MM.1S (cell line): ENCODE measurements around the gene TBX19.

Experiments used
- DNase-seq: peaks from one replicate; pipeline ENCODE4 v3.0.0-alpha.2; 2015
- H2AFZ ChIP-seq: fragments of 300-600 bp; sonication (generic); 2 replicates; pipeline ENCODE4 v1.6.0; 2016; ENCODE audit warnings: antibody characterized with exemption, low read length
- H3F3A ChIP-seq: fragments of 300-600 bp; sonication (generic); 2 replicates; pipeline ENCODE4 v1.6.1; 2016; ENCODE audit warnings: mild to moderate bottlenecking, antibody characterized with exemption, low read length, moderate library complexity, mixed read lengths; ENCODE audit not compliant: insufficient read depth
- H3K27ac ChIP-seq: fragments of 300-600 bp; sonication (generic); 2 replicates; pipeline ENCODE4 v1.5.1; 2016; ENCODE audit warnings: mild to moderate bottlenecking, low read length
- H3K27me3 ChIP-seq: fragments of 300-600 bp; sonication (generic); replicated peaks from 2 replicates; pipeline ENCODE4 v1.6.0; 2016; ENCODE audit warnings: low read length; ENCODE audit not compliant: insufficient read depth
- H3K36me3 ChIP-seq: fragments of 300-600 bp; sonication (generic); replicated peaks from 2 replicates; pipeline ENCODE4 v1.6.1; 2016; ENCODE audit warnings: mild to moderate bottlenecking, low read length, mixed read lengths; ENCODE audit not compliant: insufficient read depth
- H3K4me1 ChIP-seq: fragments of 300-600 bp; sonication (generic); 2 replicates; pipeline ENCODE4 v1.6.1; 2016; ENCODE audit warnings: low read length, mixed read lengths
- H3K4me2 ChIP-seq: fragments of 300-600 bp; sonication (generic); 2 replicates; pipeline ENCODE4 v1.6.0; 2016; ENCODE audit warnings: low read depth, low read length
- H3K4me3 ChIP-seq: fragments of 300-600 bp; sonication (generic); 2 replicates; pipeline ENCODE4 v1.5.1; 2016; ENCODE audit warnings: low read length, mixed read lengths
- H3K79me2 ChIP-seq: fragments of 300-600 bp; sonication (generic); 2 replicates; pipeline ENCODE4 v1.6.1; 2016; ENCODE audit warnings: mixed run types, low read length, mixed read lengths
- H3K9ac ChIP-seq: fragments of 300-600 bp; sonication (generic); 2 replicates; pipeline ENCODE4 v1.6.1; 2016; ENCODE audit warnings: low read length, mixed read lengths
- H3K9me2 ChIP-seq: fragments of 300-600 bp; sonication (generic); replicated peaks from 2 replicates; pipeline ENCODE4 v1.6.1; 2016; ENCODE audit warnings: mild to moderate bottlenecking, low read length, mixed read lengths; ENCODE audit not compliant: insufficient read depth
- H3K9me3 ChIP-seq: fragments of 300-600 bp; sonication (generic); replicated peaks from 2 replicates; pipeline ENCODE4 v1.6.1; 2016; ENCODE audit warnings: mild to moderate bottlenecking, low read length, mixed read lengths; ENCODE audit not compliant: insufficient read depth
- H4K20me1 ChIP-seq: fragments of 300-600 bp; sonication (generic); 2 replicates; pipeline ENCODE4 v1.6.1; 2016; ENCODE audit warnings: mild to moderate bottlenecking, low read length, moderate library complexity, mixed read lengths; ENCODE audit not compliant: insufficient read depth
- EZH2 ChIP-seq: fragments of 300-600 bp; sonication (generic); optimal IDR thresholded peaks from 2 replicates; pipeline ENCODE3; 2017; ENCODE audit warnings: low read depth, mild to moderate bottlenecking, antibody characterized with exemption, low read length, mixed read lengths
- EZH2phosphoT487 ChIP-seq: fragments of 300-600 bp; sonication (generic); IDR thresholded peaks from 2 replicates; pipeline ENCODE4 v1.6.1; 2018; ENCODE audit warnings: antibody characterized with exemption, low read length
- TF ChIP-seq, protein P1 (sequence below): fragments of 300-600 bp; sonication (generic); IDR thresholded peaks from 2 replicates; pipeline ENCODE4 v1.5.1; 2016; ENCODE audit warnings: antibody characterized with exemption, low read length, mixed read lengths

The TBX19 gene

GRCh38 chr1:168264296-168264695 is 16.4 kb upstream of the TBX19 start:
- no peak overlapping the region for H2AFZ ChIP-seq
- H4K20me1 ChIP-seq: no peaks in the 10 kb centered on the region
- no peak overlapping the region for H3K27ac ChIP-seq
- H3F3A ChIP-seq: no peaks in the 10 kb centered on the region
- H3K4me1 ChIP-seq: no peaks in the 10 kb centered on the region
- no peaks in the 10 kb centered on the region for H3K9me3 ChIP-seq
- no peaks in the 10 kb centered on the region for H3K9me2 ChIP-seq
- no peaks in the 10 kb centered on the region for H3K27me3 ChIP-seq
- TF ChIP-seq EZH2 (no peak), EZH2phosphoT487 (no peak)
- TF ChIP-seq, protein P1, sequence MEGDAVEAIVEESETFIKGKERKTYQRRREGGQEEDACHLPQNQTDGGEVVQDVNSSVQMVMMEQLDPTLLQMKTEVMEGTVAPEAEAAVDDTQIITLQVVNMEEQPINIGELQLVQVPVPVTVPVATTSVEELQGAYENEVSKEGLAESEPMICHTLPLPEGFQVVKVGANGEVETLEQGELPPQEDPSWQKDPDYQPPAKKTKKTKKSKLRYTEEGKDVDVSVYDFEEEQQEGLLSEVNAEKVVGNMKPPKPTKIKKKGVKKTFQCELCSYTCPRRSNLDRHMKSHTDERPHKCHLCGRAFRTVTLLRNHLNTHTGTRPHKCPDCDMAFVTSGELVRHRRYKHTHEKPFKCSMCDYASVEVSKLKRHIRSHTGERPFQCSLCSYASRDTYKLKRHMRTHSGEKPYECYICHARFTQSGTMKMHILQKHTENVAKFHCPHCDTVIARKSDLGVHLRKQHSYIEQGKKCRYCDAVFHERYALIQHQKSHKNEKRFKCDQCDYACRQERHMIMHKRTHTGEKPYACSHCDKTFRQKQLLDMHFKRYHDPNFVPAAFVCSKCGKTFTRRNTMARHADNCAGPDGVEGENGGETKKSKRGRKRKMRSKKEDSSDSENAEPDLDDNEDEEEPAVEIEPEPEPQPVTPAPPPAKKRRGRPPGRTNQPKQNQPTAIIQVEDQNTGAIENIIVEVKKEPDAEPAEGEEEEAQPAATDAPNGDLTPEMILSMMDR: no peak
- no peaks in the 10 kb centered on the region for H3K36me3 ChIP-seq
- no peak overlapping the region for H3K9ac ChIP-seq
- DNase-seq: no peak
- no peaks in the 10 kb centered on the region for H3K79me2 ChIP-seq
- H3K4me2 ChIP-seq: no peak overlapping the region
- H3K4me3 ChIP-seq: no peak overlapping the region

GRCh38 chr1:168265596-168265995 is 15.1 kb upstream of the TBX19 start:
- H4K20me1 ChIP-seq: no peaks in the 10 kb centered on the region
- H3K79me2 ChIP-seq: no peaks in the 10 kb centered on the region
- H3K4me3 ChIP-seq: no peak overlapping the region
- no peaks in the 10 kb centered on the region for H3K36me3 ChIP-seq
- H2AFZ ChIP-seq: no peak overlapping the region
- no peaks in the 10 kb centered on the region for H3K9me3 ChIP-seq
- H3F3A ChIP-seq: no peaks in the 10 kb centered on the region
- DNase-seq: no peak
- H3K9me2 ChIP-seq: no peaks in the 10 kb centered on the region
- H3K27me3 ChIP-seq: no peaks in the 10 kb centered on the region
- H3K4me1 ChIP-seq: no peaks in the 10 kb centered on the region
- TF ChIP-seq EZH2phosphoT487: no peak
- no peak for TF ChIP-seq EZH2
- TF ChIP-seq, protein P1: no peak
- H3K27ac ChIP-seq: no peak overlapping the region
- no peak overlapping the region for H3K9ac ChIP-seq
- no peak overlapping the region for H3K4me2 ChIP-seq

DNA sequence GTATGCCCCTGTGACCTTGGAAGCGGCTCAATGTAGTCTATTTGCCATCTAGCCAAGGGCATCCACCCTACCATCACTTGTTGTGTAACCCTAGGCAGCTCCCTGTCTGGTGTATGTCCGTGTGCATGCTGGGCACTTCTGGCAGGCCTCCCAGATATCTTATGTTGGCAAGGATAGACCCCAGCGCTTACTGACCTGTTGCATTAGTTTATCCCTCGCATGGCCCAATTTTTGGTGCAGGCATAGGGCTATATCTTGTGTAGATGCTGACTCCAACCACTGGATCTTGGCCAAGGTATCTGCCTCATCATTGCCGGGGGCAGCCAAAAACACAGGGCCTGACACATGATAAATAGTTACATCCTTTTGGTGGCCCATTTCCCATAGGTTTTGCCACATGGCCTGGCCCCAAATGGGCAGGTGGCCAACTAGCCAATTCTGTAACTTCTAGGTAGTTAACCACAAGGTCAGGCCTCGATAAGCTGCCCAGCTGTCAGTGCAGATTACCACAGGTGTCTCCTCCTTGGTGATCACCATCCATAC is 14.0 kb upstream of the TBX19 start:
- Histone ChIP-seq H3K27ac (no peak overlapping the region), H3K27me3 (no peaks in the 10 kb centered on the region), H3K79me2 (no peaks in the 10 kb centered on the region), H3K4me2 (no peak overlapping the region), H4K20me1 (no peaks in the 10 kb centered on the region), H3K4me1 (0 out of 2 replicates have a peak, but pooled peaks cover 3% of the 10 kb centered on the region), H3K36me3 (no peaks in the 10 kb centered on the region), H3F3A (no peaks in the 10 kb centered on the region), H3K4me3 (no peak overlapping the region), H2AFZ (no peak overlapping the region), H3K9ac (no peak overlapping the region), H3K9me2 (no peaks in the 10 kb centered on the region), H3K9me3 (no peaks in the 10 kb centered on the region)
- no peak for DNase-seq
- TF ChIP-seq, protein P1: no peak
- TF ChIP-seq EZH2: no peak
- no peak for TF ChIP-seq EZH2phosphoT487

- no peak for TF ChIP-seq EZH2phosphoT487
- TF ChIP-seq EZH2: no peak
- TF ChIP-seq, protein P1: no peak
- Histone ChIP-seq H3K4me1 (peaks cover 29% of the 10 kb centered on the region), H3K27me3 (no peaks in the 10 kb centered on the region; the same call in 1 of the 2 replicates), H3K4me3 (no peak overlapping the region), H3K9me3 (no peaks in the 10 kb centered on the region), H3F3A (peaks cover 24% of the 10 kb centered on the region), H3K36me3 (no peaks in the 10 kb centered on the region), H3K79me2 (no peaks in the 10 kb centered on the region), H3K27ac (no peak overlapping the region), H2AFZ (no peak overlapping the region), H3K9ac (no peak overlapping the region), H3K4me2 (no peak overlapping the region), H4K20me1 (no peaks in the 10 kb centered on the region), H3K9me2 (no peaks in the 10 kb centered on the region)
- no peak for DNase-seq
Observed at GRCh38 chr1:168271636-168272035, 9.0 kb upstream of the TBX19 start.
